K562 (cell line): ENCODE measurements around the gene SUPT3H.

Experiments
- CHD2 ChIP-seq: IDR thresholded peaks from 2 replicates; pipeline ENCODE4 v1.6.1; 2011; ENCODE audit warnings: low read depth, low read length
- ZNF511 ChIP-seq: sonication (generic); formaldehyde crosslinking; IDR thresholded peaks from 2 replicates; pipeline ENCODE4 v1.8.0; 2022; ENCODE audit warnings: mild to moderate bottlenecking, missing genetic modification reagents

- TF ChIP-seq ZNF511 (no peak), CHD2 (no peak)
Measured at GRCh38 chr6:45012687-45013086, 365.0 kb downstream of the SUPT3H start.
